ENCODE measurements around the gene MYCN. TPM values are rescaled to one million over a fixed set of nuclear protein-coding genes. Genes with fewer than 3 reads are reported as not detected.
"Not testable (repeated sequence)": the region's sequence is repeated elsewhere in the genome, so short reads cannot be mapped to it uniquely, and the experiment has no call there.

Gene MYCN
- total RNA-seq, 2 donors from 2014 or later = 0.12 TPM; not detected in 1

DNA sequence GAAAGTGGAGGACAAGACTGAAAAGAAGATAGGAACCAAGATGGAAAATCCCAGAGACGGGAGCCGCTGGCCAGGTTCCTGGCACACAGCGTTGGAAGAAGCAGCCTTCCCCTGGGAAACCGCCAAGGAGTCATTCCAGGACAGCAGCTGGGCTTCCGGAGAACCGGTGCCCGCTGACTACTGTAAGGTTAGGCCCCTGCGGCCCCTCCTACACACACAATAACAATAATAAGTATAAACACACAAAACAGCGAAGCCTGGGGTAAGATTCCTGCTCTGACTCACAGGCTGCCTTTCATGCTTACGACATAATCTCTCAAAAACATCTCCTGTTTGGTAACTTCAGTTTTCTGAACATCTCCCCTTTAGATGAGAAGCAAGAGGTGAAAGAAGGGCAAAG, 28.1 kb upstream of the MYCN start:
- peaks cover 6% of the 10 kb centered on the region for H3K27me3 Mint-ChIP-seq (ENCODE audit: low read depth)
- H3K9me3 Mint-ChIP-seq = no peaks in the 10 kb centered on the region
- no peaks in the 10 kb centered on the region for H3K36me3 Mint-ChIP-seq (ENCODE audit: insufficient read depth in 2 of 2)
- no peaks in the 10 kb centered on the region for H3K4me1 Mint-ChIP-seq (ENCODE audit: low read depth)
- H3K4me3 Mint-ChIP-seq = no peak overlapping the region
- no peak for ATAC-seq (replicated peaks in 1 of 2)
- no peak overlapping the region for H3K27ac Mint-ChIP-seq
- no peak for DNase-seq

DNA sequence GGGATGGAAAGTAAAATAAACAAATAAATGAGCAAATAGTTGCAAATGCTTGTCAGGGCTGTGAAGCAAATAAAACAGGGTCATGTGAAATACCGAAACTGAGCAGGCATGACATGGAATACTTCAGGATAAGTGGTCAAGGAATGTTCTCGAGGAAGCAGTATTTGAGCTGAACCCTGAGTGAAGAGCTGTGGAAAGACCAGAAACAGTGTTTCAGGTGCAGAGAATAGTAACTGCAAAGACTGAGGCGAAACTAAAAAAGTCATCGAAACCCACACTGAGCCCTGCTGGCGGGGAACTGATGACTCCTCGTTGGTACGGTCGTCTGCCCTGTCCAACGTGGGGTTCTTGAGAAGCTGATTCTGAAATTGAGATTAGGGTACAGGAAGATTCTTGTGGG, 27.2 kb upstream of the MYCN start:
- DNase-seq (no peak), ATAC-seq (replicated peaks in 1 of 2) (no peak)
- Mint-ChIP-seq H3K36me3 (ENCODE audit: insufficient read depth in 2 of 2) (no peaks in the 10 kb centered on the region), H3K9me3 (no peaks in the 10 kb centered on the region), H3K4me1 (ENCODE audit: low read depth) (no peaks in the 10 kb centered on the region), H3K27ac (no peak overlapping the region), H3K27me3 (ENCODE audit: low read depth) (peaks cover 10% of the 10 kb centered on the region), H3K4me3 (no peak overlapping the region)

DNA sequence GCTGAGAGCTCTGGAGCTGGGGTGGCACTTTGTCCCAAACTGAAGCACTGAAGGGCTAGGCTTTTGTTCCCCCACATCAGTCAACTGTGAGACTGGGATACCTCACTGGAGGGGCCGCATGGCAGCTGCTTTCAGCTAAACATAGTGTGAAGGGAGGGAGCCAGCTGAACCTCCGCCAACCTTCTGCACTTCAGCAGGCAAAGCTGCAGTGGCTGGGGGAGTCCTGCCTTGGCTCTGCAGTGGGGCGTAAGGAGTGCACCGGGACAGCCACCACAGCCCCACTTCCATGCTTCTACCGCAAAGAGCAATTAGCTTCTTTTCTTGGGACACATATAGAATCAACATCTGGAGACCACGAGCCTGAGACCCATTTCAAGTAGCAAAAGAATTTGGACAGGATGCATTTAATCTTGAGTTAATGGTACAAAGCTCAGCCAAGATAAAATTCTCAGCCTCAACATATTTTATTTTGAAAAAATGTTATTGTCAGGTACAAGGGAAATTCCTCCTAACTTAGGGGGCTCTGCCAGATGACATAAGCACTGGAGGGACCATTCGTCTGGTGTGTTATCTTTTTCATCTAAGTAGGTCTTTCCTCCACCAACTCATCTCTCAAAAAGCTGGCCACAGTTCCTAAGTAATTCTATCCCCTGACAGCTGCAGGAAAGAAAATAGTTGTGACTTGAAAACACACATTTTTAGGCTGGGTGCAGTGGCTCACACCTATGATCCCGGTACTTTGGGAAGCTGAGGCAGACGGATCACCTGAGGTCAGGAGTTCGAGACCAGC, 25.6 kb upstream of the MYCN start:
- no peak for DNase-seq
- Mint-ChIP-seq H3K4me1 (ENCODE audit: low read depth) (no peaks in the 10 kb centered on the region), H3K27ac (no peak overlapping the region)

DNA sequence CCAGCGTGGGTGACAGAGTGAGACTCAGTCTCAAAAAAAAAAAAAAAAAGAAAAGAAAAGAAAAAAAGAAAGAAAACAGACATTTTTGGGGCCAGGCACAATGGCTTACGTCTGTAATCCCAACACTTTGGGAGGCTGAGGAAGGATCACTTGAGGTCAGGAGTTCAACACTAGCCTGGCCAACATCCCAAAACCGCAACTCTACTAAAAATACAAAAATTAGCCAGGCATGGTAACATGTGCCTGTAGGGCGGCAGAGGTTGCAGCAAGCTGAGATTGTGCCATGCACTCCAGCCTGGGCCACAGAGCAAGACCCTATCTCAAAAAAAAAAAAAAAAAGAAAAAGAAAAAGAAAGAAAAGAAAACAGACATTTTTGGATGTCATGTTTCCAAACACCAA, 24.8 kb upstream of the MYCN start:
- H3K4me1 Mint-ChIP-seq (ENCODE audit: low read depth) = not testable (repeated sequence)
- H3K27me3 Mint-ChIP-seq (ENCODE audit: low read depth) = peaks cover 16% of the 10 kb centered on the region

More for the DNA sequence above, 25.6 kb upstream of the MYCN start:
- ATAC-seq (replicated peaks in 1 of 2) = no peak
- no peaks in the 10 kb centered on the region for H3K36me3 Mint-ChIP-seq (ENCODE audit: insufficient read depth in 2 of 2)
- peaks cover 18% of the 10 kb centered on the region for H3K27me3 Mint-ChIP-seq (ENCODE audit: low read depth)
- no peaks in the 10 kb centered on the region for H3K9me3 Mint-ChIP-seq
- no peak overlapping the region for H3K4me3 Mint-ChIP-seq

DNA sequence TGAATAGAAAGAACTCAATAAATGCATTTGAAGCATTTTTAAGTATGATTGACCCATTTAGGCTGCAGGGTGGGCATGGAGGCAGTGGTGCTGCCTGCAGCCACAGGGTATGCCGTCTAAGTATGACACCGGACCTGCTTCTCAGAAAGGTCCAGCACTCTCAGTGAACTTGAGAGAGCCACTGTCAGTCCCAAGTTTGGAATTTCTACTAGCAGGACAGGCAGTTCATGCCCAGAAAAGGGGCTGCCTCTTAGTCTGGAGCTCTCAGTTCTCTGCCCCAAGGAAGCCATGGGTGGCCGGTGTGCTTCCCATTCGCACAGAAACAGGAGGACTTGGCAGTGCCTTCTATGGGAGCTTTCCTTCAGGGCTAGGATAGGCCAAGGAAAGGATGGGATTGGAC, 24.0 kb upstream of the MYCN start:
- H3K4me3 Mint-ChIP-seq = no peak overlapping the region
- peaks cover 12% of the 10 kb centered on the region for H3K27me3 Mint-ChIP-seq (ENCODE audit: low read depth)
- H3K27ac Mint-ChIP-seq = no peak overlapping the region
- no peaks in the 10 kb centered on the region for H3K9me3 Mint-ChIP-seq
- H3K36me3 Mint-ChIP-seq (ENCODE audit: insufficient read depth in 2 of 2) = no peaks in the 10 kb centered on the region
- DNase-seq (no peak), ATAC-seq (replicated peaks in 1 of 2) (no peak)
- no peaks in the 10 kb centered on the region for H3K4me1 Mint-ChIP-seq (ENCODE audit: low read depth)

More for the DNA sequence above, 24.8 kb upstream of the MYCN start:
- H3K9me3 Mint-ChIP-seq; ATAC-seq (replicated peaks in 1 of 2); H3K27ac Mint-ChIP-seq; H3K36me3 Mint-ChIP-seq (ENCODE audit: insufficient read depth in 2 of 2); H3K4me3 Mint-ChIP-seq; DNase-seq: not testable (repeated sequence)

DNA sequence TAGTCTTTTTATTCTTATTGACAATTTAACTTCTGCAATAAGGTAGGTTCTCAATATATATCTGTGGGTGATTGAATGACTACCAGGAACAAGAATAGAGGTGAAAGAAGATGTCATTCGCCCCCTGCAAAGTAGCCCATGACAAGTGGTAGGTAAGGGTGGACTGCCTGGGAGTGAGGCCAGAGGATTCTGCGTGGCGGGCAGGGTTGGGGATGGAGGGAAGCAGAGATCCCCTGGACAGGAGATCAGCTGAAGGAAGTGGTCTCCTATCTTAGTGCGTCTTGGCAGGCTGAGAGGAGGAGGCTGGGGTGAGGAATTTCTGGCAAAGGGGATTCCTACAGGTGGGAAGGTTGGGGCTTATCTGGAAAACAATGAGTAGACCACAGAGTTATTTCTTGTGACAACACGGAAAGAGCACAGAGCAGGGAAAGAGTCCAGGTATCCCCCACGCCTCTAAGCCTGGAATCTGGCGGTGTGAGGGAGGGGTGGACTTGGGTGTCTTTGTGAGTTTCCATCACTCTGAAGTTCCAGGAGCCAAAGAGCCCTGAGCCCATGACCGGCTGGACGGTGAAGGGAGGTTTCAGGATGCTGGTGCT, 21.5 kb upstream of the MYCN start:
- Mint-ChIP-seq H3K27ac (no peak overlapping the region), H3K9me3 (no peaks in the 10 kb centered on the region), H3K36me3 (ENCODE audit: insufficient read depth in 2 of 2) (no peaks in the 10 kb centered on the region), H3K4me1 (ENCODE audit: low read depth) (no peaks in the 10 kb centered on the region), H3K4me3 (no peak overlapping the region), H3K27me3 (ENCODE audit: low read depth) (peaks cover 12% of the 10 kb centered on the region)
- DNase-seq = no peak
- ATAC-seq (replicated peaks in 1 of 2) = no peak

DNA sequence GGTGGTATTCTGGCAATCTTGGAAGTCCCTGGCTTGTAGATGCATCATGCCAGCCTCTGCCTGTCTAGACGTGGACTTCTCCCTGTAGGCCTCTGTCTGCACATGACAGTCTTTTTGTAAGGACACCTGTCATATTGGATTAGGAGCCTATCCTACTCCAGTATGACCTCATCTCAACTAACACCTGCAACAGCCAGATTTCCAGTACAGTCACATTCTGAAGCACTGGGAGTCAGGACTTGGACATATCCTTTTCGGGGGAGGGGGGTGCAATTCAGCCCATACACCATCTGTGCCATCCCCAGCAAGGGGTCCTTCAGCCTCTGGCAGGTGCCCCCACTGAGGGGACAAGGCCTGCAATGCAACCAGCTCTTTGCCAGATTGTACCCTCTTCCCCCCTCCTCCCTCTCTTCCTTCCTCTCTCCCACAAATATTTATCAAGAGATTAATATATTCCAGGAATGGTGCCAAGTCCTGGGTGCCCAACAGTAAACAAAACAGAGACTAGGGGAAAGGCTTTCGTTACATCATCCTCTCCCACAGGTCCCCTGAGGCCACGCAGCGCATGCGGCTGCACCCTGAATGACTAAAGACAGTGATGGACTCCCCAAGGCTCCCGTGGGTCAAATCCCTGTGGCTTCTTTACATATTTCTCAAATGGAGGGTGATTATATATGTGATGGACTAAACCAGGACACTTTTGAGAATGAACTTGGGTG, 20.5 kb upstream of the MYCN start:
- H3K27ac Mint-ChIP-seq = no peak overlapping the region
- DNase-seq = no peak
- no peaks in the 10 kb centered on the region for H3K36me3 Mint-ChIP-seq (ENCODE audit: insufficient read depth in 2 of 2)
- H3K4me1 Mint-ChIP-seq (ENCODE audit: low read depth) = no peaks in the 10 kb centered on the region
- H3K9me3 Mint-ChIP-seq = no peaks in the 10 kb centered on the region
- no peak for ATAC-seq (replicated peaks in 1 of 2)
- peaks cover 12% of the 10 kb centered on the region for H3K27me3 Mint-ChIP-seq (ENCODE audit: low read depth)
- no peak overlapping the region for H3K4me3 Mint-ChIP-seq

DNA sequence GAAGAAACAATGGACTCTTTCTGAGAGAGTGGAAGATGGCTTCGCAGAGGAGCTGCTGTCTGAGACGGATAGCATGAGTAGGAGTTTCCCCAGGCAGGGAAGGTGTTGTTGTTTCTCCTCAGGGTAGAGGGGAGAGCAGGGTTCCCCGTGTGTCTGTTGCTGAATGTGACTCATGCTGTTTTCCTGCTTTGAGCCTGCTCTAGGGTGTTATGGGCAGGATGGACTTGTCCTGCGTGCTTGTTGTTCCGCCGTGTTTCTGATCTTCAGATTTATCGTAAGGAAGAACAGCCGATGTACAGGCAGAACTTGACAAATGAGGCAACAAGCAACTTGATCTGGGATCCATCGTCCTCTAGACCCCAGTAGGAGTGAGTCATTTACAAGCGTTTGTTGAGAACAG, 19.7 kb upstream of the MYCN start:
- H3K36me3 Mint-ChIP-seq (ENCODE audit: insufficient read depth in 2 of 2) = no peaks in the 10 kb centered on the region
- no peaks in the 10 kb centered on the region for H3K9me3 Mint-ChIP-seq
- no peak overlapping the region for H3K27ac Mint-ChIP-seq
- no peaks in the 10 kb centered on the region for H3K4me1 Mint-ChIP-seq (ENCODE audit: low read depth)
- ATAC-seq (replicated peaks in 1 of 2) (no peak), DNase-seq (no peak)
- no peak overlapping the region for H3K4me3 Mint-ChIP-seq
- H3K27me3 Mint-ChIP-seq (ENCODE audit: low read depth) = peaks cover 12% of the 10 kb centered on the region

DNA sequence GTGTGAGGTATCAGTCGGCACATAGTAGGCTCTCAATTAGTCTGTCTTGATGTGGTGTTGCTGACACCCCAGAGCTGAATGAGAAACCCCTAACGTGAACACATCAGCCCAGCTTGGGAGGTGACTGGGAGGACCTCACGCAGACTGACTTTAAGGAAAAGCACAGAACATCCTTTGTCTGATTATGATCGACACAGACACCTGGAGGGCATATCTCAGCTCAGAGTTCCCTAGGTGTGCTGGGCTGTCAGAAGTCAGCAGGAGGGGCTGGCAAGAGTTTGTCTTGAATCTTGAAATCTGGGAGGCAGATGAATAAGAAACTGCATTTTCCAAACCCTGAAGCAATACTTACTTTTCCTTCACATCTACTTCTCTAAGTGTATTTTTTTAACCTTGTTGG, 16.8 kb upstream of the MYCN start:
- DNase-seq (no peak), ATAC-seq (replicated peaks in 1 of 2) (no peak)
- peaks cover 4% of the 10 kb centered on the region for H3K27me3 Mint-ChIP-seq (ENCODE audit: low read depth)
- H3K9me3 Mint-ChIP-seq = no peaks in the 10 kb centered on the region
- no peaks in the 10 kb centered on the region for H3K36me3 Mint-ChIP-seq (ENCODE audit: insufficient read depth in 2 of 2)
- no peaks in the 10 kb centered on the region for H3K4me1 Mint-ChIP-seq (ENCODE audit: low read depth)
- H3K27ac Mint-ChIP-seq = no peak overlapping the region
- no peak overlapping the region for H3K4me3 Mint-ChIP-seq

DNA sequence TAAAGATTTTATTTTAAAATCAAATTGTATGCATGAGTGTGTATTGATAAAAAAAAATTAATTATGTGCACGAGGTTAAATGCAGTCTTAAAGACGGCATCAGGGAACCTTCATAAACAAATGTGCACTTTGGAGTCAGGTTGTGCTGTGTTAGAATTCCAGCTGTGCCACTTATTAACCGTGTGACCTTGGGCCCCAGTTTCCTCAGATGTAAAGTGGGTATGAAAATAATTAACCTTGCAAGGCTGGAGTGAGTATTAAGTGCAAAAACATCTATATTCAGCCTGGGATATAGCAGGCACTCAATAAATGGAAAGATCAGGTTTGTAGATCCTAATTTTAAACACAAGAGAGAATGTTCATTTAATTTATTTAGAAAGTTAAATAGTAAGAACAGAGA, 14.5 kb upstream of the MYCN start:
- no peaks in the 10 kb centered on the region for H3K9me3 Mint-ChIP-seq
- no peak for DNase-seq
- no peak for ATAC-seq (replicated peaks in 1 of 2)
- no peaks in the 10 kb centered on the region for H3K4me1 Mint-ChIP-seq (ENCODE audit: low read depth)
- peaks cover under 1% of the 10 kb centered on the region for H3K27me3 Mint-ChIP-seq (ENCODE audit: low read depth)
- H3K27ac Mint-ChIP-seq = no peak overlapping the region
- H3K36me3 Mint-ChIP-seq (ENCODE audit: insufficient read depth in 2 of 2) = no peaks in the 10 kb centered on the region
- no peak overlapping the region for H3K4me3 Mint-ChIP-seq

DNA sequence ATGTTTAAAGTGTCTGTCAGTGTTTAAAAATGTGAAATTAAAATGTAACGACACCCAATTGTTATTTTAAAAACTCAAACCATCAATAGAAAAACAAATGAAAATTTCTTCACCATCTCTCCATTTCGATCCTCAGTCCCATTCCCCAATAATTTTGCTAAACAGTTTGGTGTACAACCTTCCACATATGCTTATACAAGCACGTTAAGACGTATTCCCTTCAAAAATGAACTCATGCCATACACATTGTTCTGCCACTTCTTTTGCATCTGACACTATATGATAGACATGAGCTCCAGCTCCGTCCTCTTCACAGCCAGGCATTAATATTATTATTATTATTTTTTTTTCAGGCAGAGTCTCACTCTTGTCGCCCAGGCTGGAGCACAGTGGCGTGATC, 14.1 kb upstream of the MYCN start:
- no peak for DNase-seq
- Mint-ChIP-seq H3K4me3 (no peak overlapping the region), H3K36me3 (ENCODE audit: insufficient read depth in 2 of 2) (no peaks in the 10 kb centered on the region), H3K9me3 (no peaks in the 10 kb centered on the region), H3K4me1 (ENCODE audit: low read depth) (no peaks in the 10 kb centered on the region), H3K27ac (no peak overlapping the region), H3K27me3 (ENCODE audit: low read depth) (peaks cover 4% of the 10 kb centered on the region)
- no peak for ATAC-seq (replicated peaks in 1 of 2)

DNA sequence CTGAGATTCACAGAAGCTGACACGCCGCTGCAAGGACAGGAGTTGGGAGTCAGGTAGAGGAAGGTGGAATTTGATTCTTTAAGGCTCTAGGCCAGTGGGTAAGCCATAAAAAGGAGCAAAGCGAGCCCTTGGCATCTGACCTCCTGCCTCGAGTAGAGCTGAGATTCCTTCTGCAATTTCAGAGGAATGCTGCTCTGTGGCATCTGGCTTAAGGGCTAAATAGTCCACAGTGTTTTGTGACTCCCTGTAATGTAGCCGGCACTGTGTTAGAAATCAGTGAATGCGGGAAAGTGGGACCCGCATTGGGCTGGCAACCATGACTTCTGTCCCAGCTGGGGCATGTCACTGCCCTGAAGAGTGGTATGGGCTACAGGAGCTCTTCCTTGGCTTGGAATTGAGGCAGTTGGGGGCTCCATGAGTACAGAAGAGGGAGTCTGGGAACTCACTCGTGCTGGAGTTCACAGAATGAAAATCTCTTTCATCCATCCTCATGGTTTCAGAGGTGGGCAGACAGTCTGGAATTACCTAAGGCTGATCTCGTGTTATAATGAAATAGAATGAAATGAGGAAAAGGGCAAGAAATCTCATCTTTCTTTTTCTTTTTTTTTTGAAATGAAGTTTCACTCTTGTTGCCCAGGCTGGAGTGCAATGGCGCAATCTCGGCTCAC, 12.7 kb upstream of the MYCN start:
- Mint-ChIP-seq H3K27ac (no peak overlapping the region), H3K9me3 (no peaks in the 10 kb centered on the region), H3K4me1 (ENCODE audit: low read depth) (no peaks in the 10 kb centered on the region), H3K27me3 (ENCODE audit: low read depth) (peaks cover 4% of the 10 kb centered on the region), H3K4me3 (no peak overlapping the region), H3K36me3 (ENCODE audit: insufficient read depth in 2 of 2) (no peaks in the 10 kb centered on the region)
- no peak for ATAC-seq (replicated peaks in 1 of 2)
- no peak for DNase-seq

DNA sequence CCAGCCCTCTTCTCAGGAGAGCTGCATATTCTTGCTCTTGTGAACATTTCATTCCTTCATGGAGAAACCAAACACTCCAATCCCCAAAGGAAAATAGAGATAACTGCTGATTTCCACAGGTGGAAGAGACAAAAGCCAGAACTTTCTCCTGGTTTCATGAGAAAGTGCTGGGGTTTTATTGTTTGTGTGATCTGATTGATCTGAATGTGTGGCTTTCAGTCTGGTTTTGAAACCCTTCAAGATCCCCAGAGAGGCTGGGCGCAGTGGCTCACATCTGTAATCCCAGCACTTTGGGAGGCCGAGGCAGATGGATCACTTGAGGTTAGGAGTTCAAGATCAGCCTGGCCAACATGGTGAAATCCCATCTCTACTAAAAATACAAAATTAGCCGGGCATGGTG, 11.3 kb upstream of the MYCN start:
- not testable (repeated sequence) for ATAC-seq (replicated peaks in 1 of 2); H3K4me1 Mint-ChIP-seq (ENCODE audit: low read depth); H3K9me3 Mint-ChIP-seq; H3K27ac Mint-ChIP-seq; H3K36me3 Mint-ChIP-seq (ENCODE audit: insufficient read depth in 2 of 2); DNase-seq; H3K27me3 Mint-ChIP-seq (ENCODE audit: low read depth); H3K4me3 Mint-ChIP-seq

Measured in activated T-cell treated with anti-CD3 and anti-CD28 coated beads, Interleukin-2, amount 50 U/mL, for 72 hours (primary cell).